GM18870 (cell line): Measurements from ENCODE around the gene SH3PXD2B.

Source experiments
- ATAC-seq: cut with Tn5 transposase; IDR thresholded peaks from one replicate; pipeline ENCODE4 v1.9.1; 2021; ENCODE audit warnings: moderate library complexity; ENCODE audit not compliant: unreplicated experiment

The SH3PXD2B gene

DNA sequence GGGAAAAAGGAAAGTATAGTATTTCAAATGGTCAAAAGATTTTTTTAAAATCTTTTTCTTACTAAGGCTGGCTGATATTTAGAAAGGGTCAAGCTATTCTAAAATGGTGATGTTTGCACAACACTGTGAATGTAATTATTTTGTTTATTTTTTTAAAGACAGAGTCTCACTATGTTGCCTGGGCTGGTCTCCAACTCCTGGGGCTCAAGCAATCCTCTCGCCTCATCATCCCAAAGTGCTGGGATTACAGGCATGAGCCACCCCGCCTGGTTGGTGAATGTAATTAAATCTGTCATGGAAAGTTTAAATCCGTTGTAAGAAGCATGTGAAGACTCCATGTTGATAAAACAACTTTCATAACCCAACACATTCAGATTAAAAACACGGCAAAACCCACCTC lies 173.4 kb downstream of the SH3PXD2B start:
- no peak for ATAC-seq

DNA sequence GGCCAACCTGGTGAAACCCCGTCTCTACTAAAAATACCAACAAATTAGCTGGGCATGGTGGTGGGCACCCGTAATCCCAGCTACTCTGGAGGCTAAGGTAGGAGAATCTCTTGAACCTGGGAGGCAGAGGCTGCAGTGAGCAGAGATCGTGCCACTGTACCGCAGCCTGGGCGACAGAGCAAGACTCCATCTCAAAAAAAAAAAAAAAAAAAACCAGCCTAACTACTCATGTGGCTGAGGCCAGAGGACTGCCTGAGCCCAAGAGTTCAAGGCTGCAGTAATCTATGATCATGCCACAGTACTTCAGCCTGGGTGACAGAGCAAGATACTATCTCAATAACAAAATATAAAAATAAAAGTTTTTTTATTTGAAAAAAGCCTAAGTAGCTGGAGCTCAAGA lies 174.0 kb downstream of the SH3PXD2B start:
- no peak for ATAC-seq

- ATAC-seq: no peak
Observed at GRCh38 chr5:172278356-172278755, 176.0 kb downstream of the SH3PXD2B start.

DNA sequence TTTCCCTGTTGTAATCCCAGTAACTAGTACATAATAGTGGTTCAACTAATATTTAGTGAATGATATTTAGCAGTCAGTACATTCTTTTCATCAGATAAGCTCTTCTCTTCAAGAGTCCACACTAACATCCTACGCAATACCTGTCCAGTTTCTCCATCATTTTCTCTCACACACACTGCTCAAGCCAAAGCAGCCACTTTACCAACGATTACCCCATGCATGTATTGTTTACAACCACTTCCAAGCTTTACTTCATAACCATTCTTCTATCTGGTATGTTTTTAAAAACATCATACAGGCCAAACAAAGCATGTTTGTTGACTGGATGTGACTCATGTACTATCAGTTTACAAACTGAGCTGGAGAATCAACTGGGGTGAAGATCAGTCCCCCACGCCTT lies 178.1 kb downstream of the SH3PXD2B start:
- no peak for ATAC-seq
